GM19238 (cell line): ENCODE data around the gene ZPR1.
A peak's percentile ranks its signal among the peaks of the same experiment; 100 is the strongest.
"Not testable (repeated sequence)": the region's sequence is repeated elsewhere in the genome, so short reads cannot be mapped to it uniquely, and the experiment has no call there.

Source experiments
- DNase-seq: peaks from one replicate; pipeline ENCODE4 v3.0.0; 2011; ENCODE audit warnings: low spot score; ENCODE audit not compliant: insufficient read length

Gene ZPR1

DNA sequence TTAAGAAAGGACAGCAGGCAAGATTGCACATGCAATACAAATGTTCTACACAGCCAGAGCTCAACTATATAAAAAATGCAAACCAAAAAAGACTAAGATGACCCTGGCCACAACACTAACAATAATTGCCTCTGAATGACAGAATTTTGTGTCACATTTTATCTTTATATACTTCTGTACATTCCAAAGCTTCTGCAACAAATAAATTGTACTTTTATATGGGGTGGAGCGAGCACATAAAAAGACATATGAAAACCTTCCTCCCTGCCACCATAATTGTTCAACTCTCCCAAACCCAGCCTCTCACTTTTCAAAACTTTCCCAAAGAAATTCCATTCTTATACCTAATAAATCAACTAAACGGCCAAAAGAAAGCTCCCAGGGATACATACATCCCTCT, 25.7 kb downstream of the ZPR1 start:
- no peak for DNase-seq

- DNase-seq, result not testable (repeated sequence)
These were observed 31.8 kb downstream of the ZPR1 start for GRCh38 chr11:116756044-116756443.

- no peak for DNase-seq
These were observed 37.6 kb downstream of the ZPR1 start for GRCh38 chr11:116750070-116750718.

DNA sequence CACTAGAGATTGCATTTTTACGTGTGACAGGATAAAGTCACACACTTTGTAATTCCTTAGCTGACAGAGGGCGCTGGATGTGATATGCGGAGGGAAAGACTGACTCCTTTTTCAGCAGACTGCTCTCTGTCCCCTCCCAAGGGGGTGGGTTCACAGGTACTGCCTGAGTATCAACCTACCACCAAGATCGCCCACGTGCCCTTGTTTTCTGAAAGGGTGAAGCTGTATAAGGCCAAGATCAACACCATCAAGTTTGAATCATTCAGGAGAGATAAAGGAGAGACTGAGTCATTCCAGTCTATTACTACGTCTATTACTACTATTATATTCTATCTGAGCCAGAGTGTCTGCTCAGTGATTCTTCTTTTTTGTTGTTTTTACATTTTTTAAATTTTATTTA, 45.7 kb downstream of the ZPR1 start:
- no peak for DNase-seq

DNA sequence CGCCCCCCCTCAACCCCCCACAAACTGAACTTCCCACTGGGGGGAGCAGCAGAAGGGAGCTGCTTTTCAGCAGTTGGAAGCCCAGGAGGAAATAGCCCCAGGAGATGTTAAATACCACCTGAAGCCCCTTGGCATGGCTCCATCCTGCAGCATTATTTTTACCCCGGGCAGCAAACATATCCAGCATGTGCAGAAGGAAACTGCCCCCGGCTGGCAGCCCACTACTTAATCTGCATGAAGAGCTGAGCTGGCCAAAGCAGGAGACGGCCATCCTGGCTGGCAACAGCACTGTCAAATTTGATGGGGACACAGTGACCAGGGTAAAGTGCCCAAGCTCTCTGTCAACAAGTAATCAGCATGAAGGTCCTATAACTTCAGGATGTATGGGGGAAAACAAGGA, 47.1 kb downstream of the ZPR1 start:
- DNase-seq, result no peak

GRCh38 chr11:116738975-116739374, 48.8 kb downstream of the ZPR1 start:
- no peak for DNase-seq

DNA sequence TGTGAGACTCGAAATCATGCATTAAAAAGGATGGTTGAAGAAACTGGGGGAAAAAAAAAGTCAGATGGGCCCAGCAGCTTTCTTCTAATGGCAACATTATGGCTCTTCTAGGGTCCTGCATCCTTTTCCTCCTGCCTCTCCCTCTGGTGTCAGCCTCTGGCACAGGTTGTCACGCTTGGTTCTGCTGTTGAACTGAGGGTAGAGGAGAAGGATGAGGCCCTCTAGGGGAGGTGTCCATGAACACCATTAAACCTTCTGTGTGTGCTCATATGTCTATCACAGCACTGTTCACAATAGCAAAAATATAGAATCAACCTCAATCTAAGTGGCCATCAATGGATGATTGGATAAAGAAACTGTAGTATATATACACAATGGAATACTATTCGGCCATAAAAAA, 51.1 kb downstream of the ZPR1 start:
- DNase-seq, result no peak

- no peak for DNase-seq
These were observed 53.8 kb downstream of the ZPR1 start for GRCh38 chr11:116733969-116734508.

- DNase-seq, result no peak
These were observed 54.6 kb downstream of the ZPR1 start for GRCh38 chr11:116733043-116733755.

GRCh38 chr11:116732271-116733042, 55.4 kb downstream of the ZPR1 start:
- peak; percentile 80 for DNase-seq

GRCh38 chr11:116731821-116732220, 56.0 kb downstream of the ZPR1 start:
- no peak for DNase-seq

GRCh38 chr11:116731097-116731761, 56.6 kb downstream of the ZPR1 start:
- no peak for DNase-seq

DNA sequence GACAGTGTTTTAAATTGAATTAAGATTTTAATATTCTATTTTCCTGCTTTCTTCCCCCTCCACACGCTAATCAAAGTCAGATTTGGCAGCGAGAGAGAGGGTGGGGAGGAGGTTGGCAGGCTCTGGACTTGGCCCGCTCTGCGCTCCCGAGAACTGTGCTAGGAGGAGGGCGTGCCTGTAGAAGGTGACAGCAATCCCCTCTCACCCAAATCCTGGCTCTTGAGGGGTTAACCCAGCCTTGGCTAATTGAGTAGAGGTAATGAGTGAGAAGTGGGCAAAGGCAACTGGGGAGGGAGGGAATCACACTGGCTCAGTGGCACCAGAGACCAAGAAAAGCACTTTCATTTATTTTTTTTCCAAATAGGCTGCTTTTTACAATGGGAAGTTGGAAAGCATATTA, 57.2 kb downstream of the ZPR1 start:
- no peak for DNase-seq

DNA sequence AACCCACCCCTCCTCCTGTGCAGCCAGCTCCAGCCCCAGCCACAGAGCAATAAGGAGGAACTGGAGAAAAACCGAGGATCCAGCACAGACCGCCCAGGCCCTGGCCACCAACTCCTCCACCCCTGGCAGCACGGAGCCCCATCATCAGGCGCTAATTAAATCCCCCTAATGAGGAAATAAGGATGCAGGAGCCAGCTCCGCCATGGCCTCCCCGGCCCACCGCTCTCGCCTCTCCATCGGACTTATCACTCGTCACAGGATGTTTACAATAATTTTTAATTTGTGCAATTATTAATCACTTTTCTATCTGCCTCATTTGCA, 57.6 kb downstream of the ZPR1 start:
- DNase-seq, result no peak

DNA sequence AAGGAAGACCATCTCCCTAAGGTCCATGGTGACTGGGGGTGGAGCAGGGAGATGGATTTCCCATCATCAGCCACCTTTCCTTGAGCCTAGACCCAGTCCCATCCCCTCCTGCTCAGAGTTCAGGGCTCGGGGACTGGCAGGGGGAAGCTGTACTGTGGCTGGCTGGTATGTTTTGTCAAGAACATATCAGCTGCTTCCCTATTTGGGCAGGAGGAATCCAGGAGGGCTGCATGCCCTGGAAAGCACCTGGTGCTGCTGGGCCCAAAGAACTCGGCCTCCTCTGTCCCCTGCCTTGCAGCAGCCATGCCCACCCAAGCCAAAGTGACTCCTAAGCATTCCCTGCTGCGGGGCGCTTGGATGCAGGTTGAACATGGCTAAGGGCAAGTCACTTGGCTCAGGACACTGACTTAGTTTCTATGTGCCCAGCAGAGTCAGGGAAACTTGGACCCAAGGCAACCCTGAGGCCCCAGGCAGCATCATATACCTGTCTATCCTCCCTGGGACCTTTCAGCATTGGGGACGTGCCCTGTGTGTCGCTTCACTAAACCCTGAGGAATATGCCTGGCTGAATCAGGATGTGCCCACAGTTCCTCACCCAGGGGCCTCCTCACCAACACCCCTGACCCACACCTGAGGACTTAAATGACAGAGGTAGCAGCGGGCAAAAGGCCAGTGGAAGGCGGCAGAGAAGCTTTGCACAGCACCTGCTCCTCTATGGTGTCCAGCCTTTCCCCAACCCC, 58.2 kb downstream of the ZPR1 start:
- no peak for DNase-seq

GRCh38 chr11:116727990-116728389, 59.8 kb downstream of the ZPR1 start:
- DNase-seq, result no peak

DNA sequence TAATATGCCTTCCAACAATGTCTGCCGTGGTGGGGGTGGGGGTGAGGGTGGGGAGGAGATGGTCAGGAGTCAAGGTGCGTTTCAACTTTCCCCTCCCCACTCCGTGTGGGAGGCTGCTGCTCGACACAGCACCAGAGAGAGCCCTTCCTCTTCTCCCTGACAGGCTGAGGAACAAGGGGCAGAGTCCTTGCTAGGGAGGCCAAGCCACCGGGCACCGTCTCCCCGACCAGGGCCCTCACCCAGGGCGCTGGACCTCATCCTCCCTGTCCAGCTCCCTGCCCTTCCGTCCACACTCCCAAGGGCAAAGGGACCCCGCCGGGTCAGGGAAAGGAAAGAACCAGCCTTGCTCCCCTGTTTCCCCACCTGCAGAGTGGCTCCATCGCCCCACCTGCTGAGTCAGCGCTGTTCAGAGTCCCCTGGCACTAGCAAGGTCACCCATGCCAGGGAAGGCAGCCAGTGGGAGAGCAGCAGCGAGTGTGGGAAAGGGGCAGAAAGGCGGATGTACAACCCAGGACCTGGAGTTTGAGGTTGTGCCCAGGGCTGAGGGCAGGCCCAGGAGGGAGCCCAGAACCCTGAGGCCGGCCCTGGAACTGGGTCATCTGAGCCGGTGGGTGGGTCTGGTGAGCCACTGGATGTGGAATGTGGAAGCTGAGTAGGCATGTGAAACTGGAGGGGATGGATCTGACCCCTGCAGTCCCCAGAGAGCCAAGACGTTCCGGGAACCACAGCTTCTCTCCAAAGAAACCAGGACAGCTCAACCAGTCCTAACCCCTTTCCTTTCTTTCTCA, 62.2 kb downstream of the ZPR1 start:
- DNase-seq, result no peak

DNA sequence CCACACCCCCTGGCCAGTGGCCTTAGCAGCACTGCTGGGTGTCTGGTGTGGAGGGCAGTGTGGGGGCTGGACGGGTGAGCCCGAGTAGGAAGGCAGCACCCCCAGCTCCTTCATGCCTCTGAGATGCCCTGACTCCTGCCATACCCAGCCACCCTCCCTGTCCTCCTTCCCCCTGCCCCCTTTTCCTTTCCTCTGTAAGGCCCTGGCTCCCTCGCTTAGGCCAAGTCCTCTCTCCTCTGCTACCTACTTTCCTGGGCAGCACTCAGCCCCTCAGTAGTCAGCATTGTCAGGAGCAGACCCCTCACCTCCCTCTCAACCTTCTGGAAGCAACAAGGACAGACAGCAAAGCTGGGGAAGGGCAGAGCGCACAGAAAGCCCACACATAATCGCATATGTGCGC, 63.0 kb downstream of the ZPR1 start:
- DNase-seq, result no peak
